HepG2 (cell line): ENCODE measurements around the gene TMEM38B. TPM values are rescaled to one million over a fixed set of nuclear protein-coding genes. Genes with fewer than 3 reads are reported as not detected.

Experiments
- ATAC-seq: fragments of 200-7000 bp; cut with Tn5 transposase; 3 replicates; pipeline ENCODE4 v1.9.1; 2020; ENCODE audit warnings: mild to moderate bottlenecking, moderate library complexity
- BruUV-seq: library from RNA; stranded (reverse); fragments of 400-500 nt; replicated peaks from 2 replicates; lab custom pipeline; 2021; lab: Mats Ljungman, UMichigan
- CTCF ChIA-PET: fragments of 300-600 bp; formaldehyde crosslinking; extraction: SDS; loops from one replicate; lab custom pipeline; 2021; ENCODE audit warnings: low total read pairs, inconsistent platforms, low intra/inter-chr PET ratio; lab: Yijun Ruan, JAX
- POLR2A ChIA-PET: fragments of 350-600 bp; sonication (Branson Sonifier 250); formaldehyde crosslinking; loops from one replicate; lab custom pipeline; 2020; ENCODE audit warnings: antibody characterized with exemption, inconsistent platforms; lab: Yijun Ruan, JAX
- DNase-seq: peaks from one replicate; pipeline ENCODE4 v3.0.0-alpha.2; 2015; ENCODE audit warnings: low spot score
- FAIRE-seq: peaks from 3 replicates; lab custom pipeline; 2011; peaks lifted over from hg19 to GRCh38; lab: Jason Lieb, UNC
- H2AFZ ChIP-seq: one replicate; pipeline ENCODE4 v1.6.1; 2011; ENCODE audit warnings: low read length, inconsistent platforms
- H3K27ac ChIP-seq: fragments of 300-600 bp; 3 replicates; pipeline ENCODE4 v1.8.0; 2011; ENCODE audit warnings: mixed run types, mild to moderate bottlenecking, mixed read lengths, low read length, inconsistent platforms; ENCODE audit not compliant: insufficient read depth; ENCODE audit errors: extremely low read length
- H3K27me3 ChIP-seq, 2 experiments: fragments of 200-600 bp in 1 of 2; 2 replicates in 1 of 2; 3 replicates in 1 of 2; pipeline versions ENCODE4 v1.6.0 to v1.8.0; 2011; ENCODE audit warnings: low read length in 2 of 2, mild to moderate bottlenecking in 2 of 2, moderate library complexity in 2 of 2, inconsistent platforms in 1 of 2; ENCODE audit not compliant: insufficient read depth in 2 of 2, control insufficient read depth in 1 of 2
- H3K36me3 ChIP-seq, 2 experiments: fragments of 200-600 bp in 1 of 2; replicated peaks in 1 of 2; 2 replicates in 1 of 2; 3 replicates in 1 of 2; pipeline versions ENCODE4 v1.5.1 to v1.8.0; 2011; ENCODE audit warnings: low read length in 2 of 2, inconsistent platforms in 1 of 2; ENCODE audit not compliant: insufficient read depth in 2 of 2, control insufficient read depth in 1 of 2
- H3K4me1 ChIP-seq: 2 replicates; pipeline ENCODE4 v1.5.1; 2012; ENCODE audit warnings: low read length, inconsistent platforms; ENCODE audit not compliant: insufficient read depth
- H3K4me2 ChIP-seq: 2 replicates; pipeline ENCODE4 v1.6.0; 2011; ENCODE audit warnings: low read depth, low read length, inconsistent platforms
- H3K4me3 ChIP-seq, 3 experiments: fragments of 200-600 bp in 1 of 3; sonication (generic), shearing (Covaris generic) in 1 of 3; replicated peaks in 1 of 3; 2 replicates each; pipeline ENCODE4 v1.5.1; 2011 to 2016; ENCODE audit warnings: low read length in 3 of 3, inconsistent platforms in 2 of 3, low read depth in 2 of 3, mild to moderate bottlenecking in 2 of 3, control low read depth in 1 of 3, mixed read lengths in 1 of 3; ENCODE audit not compliant: insufficient read depth in 1 of 3
- H3K79me2 ChIP-seq: one replicate; pipeline ENCODE4 v1.6.1; 2011; ENCODE audit warnings: low read length, inconsistent platforms; ENCODE audit not compliant: insufficient read depth
- H3K9ac ChIP-seq: 2 replicates; pipeline ENCODE4 v1.6.0; 2011; ENCODE audit warnings: mild to moderate bottlenecking, low read depth, low read length, inconsistent platforms; ENCODE audit not compliant: insufficient read depth
- H3K9me3 ChIP-seq: 2 replicates; pipeline ENCODE4 v1.5.1; 2012; ENCODE audit warnings: mild to moderate bottlenecking, low read length
- H4K20me1 ChIP-seq: 2 replicates; pipeline ENCODE4 v1.6.0; 2011; ENCODE audit warnings: inconsistent platforms, mild to moderate bottlenecking, low read length, moderate library complexity; ENCODE audit not compliant: insufficient read depth
- KDM1A ChIP-seq: IDR thresholded peaks from 2 replicates; pipeline ENCODE4 v1.6.1; 2016; ENCODE audit warnings: missing compliant biosample characterization
- LBX2 ChIP-seq: sonication (generic); formaldehyde crosslinking; IDR thresholded peaks from 2 replicates; pipeline ENCODE4 v1.5.0; 2020; ENCODE audit warnings: missing genetic modification reagents, mild to moderate bottlenecking, borderline replicate concordance
- MLX ChIP-seq: IDR thresholded peaks from 2 replicates; pipeline ENCODE4 v1.6.1; 2016
- MTF2 ChIP-seq: sonication (generic); formaldehyde crosslinking; IDR thresholded peaks from 2 replicates; pipeline ENCODE4 v1.5.0; 2020; ENCODE audit warnings: missing genetic modification reagents, borderline replicate concordance
- NFATC3 ChIP-seq: sonication (generic); formaldehyde crosslinking; IDR thresholded peaks from 2 replicates; pipeline ENCODE4 v1.5.1; 2020; ENCODE audit warnings: mild to moderate bottlenecking, missing genetic modification reagents
- NFYB ChIP-seq: sonication (generic); formaldehyde crosslinking; IDR thresholded peaks from 2 replicates; pipeline ENCODE4 v1.4.0; 2020; ENCODE audit warnings: missing genetic modification reagents
- PAX8 ChIP-seq: sonication (generic); formaldehyde crosslinking; IDR thresholded peaks from 2 replicates; pipeline ENCODE4 v1.8.0; 2022; ENCODE audit warnings: mild to moderate bottlenecking, missing genetic modification reagents, borderline replicate concordance
- PHF8 ChIP-seq: sonication (generic); formaldehyde crosslinking; IDR thresholded peaks from 2 replicates; pipeline ENCODE4 v1.5.0; 2020; ENCODE audit warnings: missing genetic modification reagents
- PITX1 ChIP-seq: sonication (generic); formaldehyde crosslinking; IDR thresholded peaks from 2 replicates; pipeline ENCODE4 v1.5.1; 2020; ENCODE audit warnings: mild to moderate bottlenecking, missing genetic modification reagents
- RBM39 ChIP-seq: fragments of 200-400 bp; formaldehyde crosslinking; IDR thresholded peaks from one replicate; pipeline ENCODE4 v1.6.1; 2018; ENCODE audit warnings: antibody characterized with exemption, mild to moderate bottlenecking, low read depth, low read length; ENCODE audit not compliant: poor library complexity, severe bottlenecking
- SKI ChIP-seq: fragments of 450-650 bp; IDR thresholded peaks from one replicate; pipeline ENCODE4 v1.6.1; 2018; ENCODE audit warnings: mild to moderate bottlenecking; ENCODE audit not compliant: partially characterized antibody
- SMC3 ChIP-seq: IDR thresholded peaks from 2 replicates; pipeline ENCODE4 v1.6.1; 2011; ENCODE audit warnings: low read length, improper control_type of control experiment
- TFDP1 ChIP-seq: IDR thresholded peaks from 2 replicates; pipeline ENCODE4 v1.6.1; 2016; ENCODE audit warnings: missing compliant biosample characterization, missing genetic modification reagents, borderline replicate concordance
- THAP11 ChIP-seq: IDR thresholded peaks from 2 replicates; pipeline ENCODE4 v1.6.1; 2016; ENCODE audit warnings: missing biosample characterization, missing genetic modification reagents
- TOPORS ChIP-seq: sonication (generic); formaldehyde crosslinking; IDR thresholded peaks from 2 replicates; pipeline ENCODE4 v1.8.0; 2023; ENCODE audit warnings: mild to moderate bottlenecking, missing genetic modification reagents
- ZBTB25 ChIP-seq: IDR thresholded peaks from 2 replicates; pipeline ENCODE4 v1.6.1; 2018; ENCODE audit warnings: missing genetic modification reagents
- ZBTB42 ChIP-seq: sonication (generic); formaldehyde crosslinking; IDR thresholded peaks from 2 replicates; pipeline ENCODE4 v1.5.0; 2020; ENCODE audit warnings: mild to moderate bottlenecking, missing genetic modification reagents
- ZNF101 ChIP-seq: sonication (generic); formaldehyde crosslinking; IDR thresholded peaks from 2 replicates; pipeline ENCODE4 v1.4.0; 2020; ENCODE audit warnings: mild to moderate bottlenecking, low read depth, missing genetic modification reagents, borderline replicate concordance
- ZNF232 ChIP-seq: sonication (generic); formaldehyde crosslinking; IDR thresholded peaks from 2 replicates; pipeline ENCODE4 v1.4.0; 2020; ENCODE audit warnings: missing genetic modification reagents, borderline replicate concordance
- ZNF292 ChIP-seq: sonication (generic); formaldehyde crosslinking; IDR thresholded peaks from 2 replicates; pipeline ENCODE4 v1.8.1; 2022; ENCODE audit warnings: mild to moderate bottlenecking, low read depth, missing genetic modification reagents, borderline replicate concordance
- ZNF558 ChIP-seq: sonication (generic); formaldehyde crosslinking; IDR thresholded peaks from 2 replicates; pipeline ENCODE4 v1.9.0; 2022; ENCODE audit warnings: mild to moderate bottlenecking, missing genetic modification reagents, borderline replicate concordance
- ZNF572 ChIP-seq: sonication (generic); formaldehyde crosslinking; IDR thresholded peaks from 2 replicates; pipeline ENCODE4 v1.5.1; 2020; ENCODE audit warnings: mild to moderate bottlenecking, missing genetic modification reagents
- ZNF75D ChIP-seq: sonication (generic); formaldehyde crosslinking; IDR thresholded peaks from 2 replicates; pipeline ENCODE4 v1.8.1; 2023; ENCODE audit warnings: missing genetic modification reagents, mild to moderate bottlenecking, borderline replicate concordance
- WGBS: methylation state at CpG from one replicate; pipeline ENCODE4 v1.1.6; 2017; ENCODE audit warnings: low lambda C conversion rate; 5-methylcytosine and 5-hydroxymethylcytosine counted together
- in situ Hi-C: cut with HindIII; loops from 2 replicates; pipeline ENCODE4 v1.10.0; 2017; ENCODE audit warnings: low pct_unique_long_range_greater_than_20kb; ENCODE audit not compliant: extremely low pct_ligation_motif_present
- intact Hi-C: fragments of 100-400 bp; cut with micrococcal nuclease; formaldehyde crosslinking; loops from one replicate; pipeline ENCODE4 v1.10.0; 2022; ENCODE audit not compliant: unreplicated experiment
- polyA plus RNA-seq, 8 experiments: library from polyadenylated mRNA; depleted of rRNA in 3 of 8; stranded (reverse) in 7 of 8; unstranded in 1 of 8; fragments of >200 nt; fragmentation: Illumina TruSeq in 4 of 8; extraction: Trizol in 4 of 8; gene quantifications; 2 replicates each; pipeline versions ENCODE4 v1.2.1 to v1.2.3, GENCODE V29; 2011 to 2016; ENCODE audit warnings: low read depth in 4 of 8, missing spikeins in 1 of 8, mixed read lengths in 1 of 8; ENCODE audit not compliant: insufficient read depth in 1 of 8
- total RNA-seq, 5 experiments: library from RNA; depleted of rRNA; stranded (reverse); fragments of >200 nt; fragmentation: Illumina TruSeq; extraction: Trizol; gene quantifications; 2 replicates each; pipeline ENCODE4 v1.2.3, GENCODE V29; 2016; ENCODE audit warnings: low read depth in 1 of 5

Gene TMEM38B
- total and polyA plus RNA-seq, 2 of the 13 experiments (the other 11 are each of a cell fraction or from before 2014, with no cell fraction given), result 13.4 to 32.4 TPM

- intact Hi-C loops (loop anchor here (5.0 kb wide), 1 partner anchor 47 kb away; no protein-coding TSS in a partner anchor), in situ Hi-C loops (no loop called here)
- ATAC-seq (peak; percentile 90), DNase-seq (peak; percentile 89), FAIRE-seq (peak; percentile 56)
- Histone ChIP-seq H2AFZ (no peak overlapping the region), H3K4me3 (peak overlapping the region in 2 of 3 experiments; percentile 10 to 22; a peak in 3 of 6 replicates), H3K79me2 (no peaks in the 10 kb centered on the region), H3K4me2 (peak overlapping the region; percentile 65), H3K27me3 (no peaks in the 10 kb centered on the region; a peak in 1 of 5 replicates), H3K27ac (no peak overlapping the region), H3K9ac (no peak overlapping the region; the same call in 1 of the 2 replicates), H3K9me3 (no peaks in the 10 kb centered on the region), H3K36me3 (no peaks in the 10 kb centered on the region), H3K4me1 (peaks cover 30% of the 10 kb centered on the region), H4K20me1 (no peaks in the 10 kb centered on the region)
- ChIA-PET POLR2A (interaction anchor here (1.4 kb wide), 1 partner anchor 15 kb away, joined by 6 read pairs; the partner anchor contains the start of gene TMEM38B), CTCF (no interaction called here)
- no TSS peak for BruUV-seq
- 0% methylated on average over 8 of the region's 8 CpGs for WGBS
- TF ChIP-seq ZNF75D (CRISPR knock-in tag) (no peak), SMC3 (no peak), SKI (peak; percentile 42), ZNF572 (no peak), ZNF292 (CRISPR knock-in tag) (no peak), THAP11 (no peak), MLX (CRISPR knock-in tag) (no peak), TFDP1 (CRISPR knock-in tag) (no peak), LBX2 (no peak), ZBTB25 (CRISPR knock-in tag) (no peak), ZNF232 (CRISPR knock-in tag) (no peak), KDM1A (CRISPR knock-in tag) (no peak), PHF8 (CRISPR knock-in tag) (no peak), RBM39 (no peak), TOPORS (no peak), ZNF101 (CRISPR knock-in tag) (no peak), NFYB (CRISPR knock-in tag) (no peak), ZNF558 (CRISPR knock-in tag) (no peak), PITX1 (CRISPR knock-in tag) (peak; percentile 90), MTF2 (CRISPR knock-in tag) (no peak), PAX8 (CRISPR knock-in tag) (no peak), ZBTB42 (CRISPR knock-in tag) (no peak), NFATC3 (CRISPR knock-in tag) (no peak)
Measured at GRCh38 chr9:105679257-105680022, 14.9 kb upstream of the TMEM38B start.
